Measurements from ENCODE around the gene SREBF1.

The SREBF1 gene

DNA sequence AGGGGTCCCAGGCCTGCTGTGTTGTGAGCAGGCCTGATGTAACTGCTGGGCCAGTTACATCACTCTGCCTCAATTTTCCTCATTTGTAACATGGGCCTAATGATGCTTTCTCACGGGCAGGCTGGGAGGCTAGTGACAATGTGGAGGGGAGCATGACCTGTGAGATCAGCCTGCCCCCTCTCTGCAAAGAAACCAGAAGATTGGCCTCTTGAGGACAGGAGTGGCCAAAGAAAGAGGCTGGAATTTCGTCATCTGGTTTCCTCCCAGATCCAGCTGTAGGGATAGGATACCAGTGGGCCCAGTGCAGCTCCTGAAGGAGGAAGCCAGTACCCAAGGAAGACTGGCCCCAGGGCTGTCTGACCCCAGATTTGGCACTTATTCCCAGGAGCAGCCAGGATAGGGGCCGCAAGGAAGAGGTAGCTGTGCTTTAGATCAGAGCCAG is 615 bp upstream of the SREBF1 start:
- in situ Hi-C loops (cut with MboI; ENCODE audit: low pct_unique_long_range_greater_than_20kb, low sequenced_read_pairs, unreplicated experiment), result no loop called here
- TF ChIP-seq, protein P1, sequence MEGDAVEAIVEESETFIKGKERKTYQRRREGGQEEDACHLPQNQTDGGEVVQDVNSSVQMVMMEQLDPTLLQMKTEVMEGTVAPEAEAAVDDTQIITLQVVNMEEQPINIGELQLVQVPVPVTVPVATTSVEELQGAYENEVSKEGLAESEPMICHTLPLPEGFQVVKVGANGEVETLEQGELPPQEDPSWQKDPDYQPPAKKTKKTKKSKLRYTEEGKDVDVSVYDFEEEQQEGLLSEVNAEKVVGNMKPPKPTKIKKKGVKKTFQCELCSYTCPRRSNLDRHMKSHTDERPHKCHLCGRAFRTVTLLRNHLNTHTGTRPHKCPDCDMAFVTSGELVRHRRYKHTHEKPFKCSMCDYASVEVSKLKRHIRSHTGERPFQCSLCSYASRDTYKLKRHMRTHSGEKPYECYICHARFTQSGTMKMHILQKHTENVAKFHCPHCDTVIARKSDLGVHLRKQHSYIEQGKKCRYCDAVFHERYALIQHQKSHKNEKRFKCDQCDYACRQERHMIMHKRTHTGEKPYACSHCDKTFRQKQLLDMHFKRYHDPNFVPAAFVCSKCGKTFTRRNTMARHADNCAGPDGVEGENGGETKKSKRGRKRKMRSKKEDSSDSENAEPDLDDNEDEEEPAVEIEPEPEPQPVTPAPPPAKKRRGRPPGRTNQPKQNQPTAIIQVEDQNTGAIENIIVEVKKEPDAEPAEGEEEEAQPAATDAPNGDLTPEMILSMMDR (IDR thresholded peaks at IDR 0.05; ENCODE audit: extremely low read depth, insufficient read depth, missing control alignments), result no peak
- DNase-seq (ENCODE audit: low spot score), result no peak

DNA sequence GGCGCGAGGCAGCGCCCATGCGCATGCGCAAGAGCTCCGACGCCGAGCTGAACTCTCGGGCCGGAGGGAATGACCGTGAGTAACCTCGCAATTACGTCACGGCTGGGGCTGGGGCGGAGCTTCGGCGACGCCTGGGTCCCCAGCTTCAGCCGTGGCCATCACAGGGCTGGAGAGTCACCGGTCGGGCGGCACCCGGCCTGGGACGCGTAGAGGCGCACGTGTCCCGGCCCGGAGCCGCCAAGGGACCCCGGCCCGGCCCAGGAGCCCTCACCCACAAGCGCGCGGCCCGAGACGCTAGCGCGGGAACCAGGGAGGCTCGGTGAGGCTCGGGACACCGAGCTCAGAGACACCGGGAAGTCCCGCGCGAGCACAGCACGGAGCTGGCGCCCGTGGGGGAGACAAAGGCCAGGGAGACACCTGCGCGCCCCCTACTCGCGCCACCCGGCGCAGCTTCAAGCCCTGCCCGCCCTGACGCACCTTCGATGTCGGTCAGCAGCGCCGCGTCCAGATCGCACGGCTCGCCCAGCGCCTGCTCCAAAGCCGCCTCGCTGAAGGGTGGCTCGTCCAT is 452 bp downstream of the SREBF1 start:
- DNase-seq (ENCODE audit: low spot score), result peak; percentile 97
- TF ChIP-seq, protein P1 (IDR thresholded peaks at IDR 0.05; ENCODE audit: extremely low read depth, insufficient read depth, missing control alignments), result no peak
- in situ Hi-C loops (cut with MboI; ENCODE audit: low pct_unique_long_range_greater_than_20kb, low sequenced_read_pairs, unreplicated experiment), result no loop called here

DNA sequence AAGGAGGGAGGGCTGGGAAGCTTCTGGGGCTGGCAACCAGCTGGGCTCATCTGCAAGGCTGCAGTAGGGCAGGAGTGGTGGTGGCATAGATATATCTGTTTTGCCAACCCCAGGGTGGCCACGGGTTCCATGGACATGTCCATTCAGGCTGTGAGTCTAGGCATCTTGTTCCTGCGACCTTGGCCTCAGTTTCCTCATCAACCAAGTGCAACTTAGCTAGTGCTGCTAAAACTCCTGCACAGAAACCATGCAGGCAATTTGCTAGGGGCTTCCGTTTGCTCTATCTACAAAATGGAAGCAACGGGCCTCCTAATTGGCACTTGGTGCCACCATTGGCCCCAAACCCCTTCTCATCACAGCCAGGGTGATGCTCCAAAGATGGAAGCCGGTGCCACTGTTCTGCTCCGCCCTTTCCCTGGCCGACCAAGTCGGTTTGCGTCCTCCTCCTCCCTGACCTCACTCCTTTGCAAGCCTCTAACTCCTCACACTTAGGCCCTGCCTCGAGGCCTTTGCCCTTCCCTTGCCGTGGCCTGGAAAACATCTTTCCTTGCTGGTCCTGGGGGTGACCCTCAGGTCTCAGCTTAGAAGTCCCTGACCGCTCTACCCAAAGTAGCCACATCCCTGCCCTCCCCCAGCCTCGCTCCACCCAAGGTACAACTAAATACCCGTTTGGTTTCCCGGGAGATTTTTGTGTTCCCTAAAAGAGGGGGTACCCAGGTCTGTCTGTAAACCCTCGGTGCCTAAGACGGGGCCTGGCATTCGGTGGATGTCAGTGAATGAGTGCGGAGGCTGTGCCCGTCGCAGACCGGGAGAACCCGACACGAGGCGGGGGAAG is 1.2 kb downstream of the SREBF1 start:
- in situ Hi-C loops (cut with MboI; ENCODE audit: low pct_unique_long_range_greater_than_20kb, low sequenced_read_pairs, unreplicated experiment), result no loop called here
- TF ChIP-seq, protein P1 (IDR thresholded peaks at IDR 0.05; ENCODE audit: extremely low read depth, insufficient read depth, missing control alignments), result no peak
- DNase-seq (ENCODE audit: low spot score), result no peak

DNA sequence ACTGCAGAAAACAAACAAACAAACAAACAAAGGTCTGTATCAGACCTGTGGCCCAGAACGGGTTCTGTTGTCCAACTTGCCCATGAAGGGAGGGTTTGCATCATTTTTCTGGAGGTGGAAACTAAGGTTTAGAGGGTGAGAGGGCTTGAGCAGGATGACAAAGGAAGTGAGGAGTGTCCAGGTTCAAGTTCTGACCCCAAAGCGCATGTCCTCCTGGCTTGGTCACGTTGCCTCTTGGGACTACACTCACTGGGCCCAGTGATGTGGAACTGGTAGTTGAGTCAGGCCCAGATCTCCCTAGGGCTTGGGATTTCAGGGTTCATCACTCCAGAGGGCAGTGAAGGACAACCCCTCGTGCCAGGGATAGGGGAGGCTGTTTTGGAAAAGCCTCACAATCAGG is 1.8 kb downstream of the SREBF1 start:
- in situ Hi-C loops (cut with MboI; ENCODE audit: low pct_unique_long_range_greater_than_20kb, low sequenced_read_pairs, unreplicated experiment), result no loop called here
- DNase-seq (ENCODE audit: low spot score), result no peak
- TF ChIP-seq, protein P1 (IDR thresholded peaks at IDR 0.05; ENCODE audit: extremely low read depth, insufficient read depth, missing control alignments), result no peak

DNA sequence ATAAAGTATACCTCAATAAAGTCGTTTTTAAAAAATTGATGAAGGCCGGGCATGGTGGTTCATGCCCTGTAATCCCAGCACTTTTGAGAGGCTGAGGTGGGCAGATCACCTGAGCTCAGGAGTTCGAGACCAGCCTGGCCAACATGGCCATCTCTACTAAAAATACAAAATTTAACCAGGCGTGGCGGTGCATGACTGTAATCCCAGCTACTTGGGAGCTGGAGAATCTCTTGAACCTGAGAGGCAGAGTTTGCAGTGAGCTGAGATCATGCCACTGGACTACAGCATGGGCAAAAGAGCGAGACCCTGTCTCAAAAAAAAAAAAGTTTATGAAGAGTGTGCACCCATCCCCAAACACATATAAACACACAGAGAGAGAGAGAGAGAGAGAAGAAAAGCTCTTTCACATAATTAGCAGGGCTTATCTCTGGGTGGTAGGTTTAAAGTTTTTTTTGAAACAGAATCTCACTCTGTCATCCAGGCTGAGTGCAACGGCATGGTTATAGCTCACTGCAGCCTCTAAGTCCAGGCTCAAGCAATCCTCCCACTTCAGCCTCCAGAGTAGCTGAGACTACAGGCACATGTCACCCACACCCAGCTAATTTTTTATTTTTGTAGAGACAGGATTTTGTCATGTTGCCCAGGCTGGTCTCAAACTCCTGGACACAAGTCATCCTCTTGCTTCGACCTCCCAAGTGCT is 3.0 kb downstream of the SREBF1 start:
- TF ChIP-seq, protein P1 (IDR thresholded peaks at IDR 0.05; ENCODE audit: extremely low read depth, insufficient read depth, missing control alignments), result no peak
- in situ Hi-C loops (cut with MboI; ENCODE audit: low pct_unique_long_range_greater_than_20kb, low sequenced_read_pairs, unreplicated experiment), result no loop called here
- DNase-seq (ENCODE audit: low spot score), result no peak

DNA sequence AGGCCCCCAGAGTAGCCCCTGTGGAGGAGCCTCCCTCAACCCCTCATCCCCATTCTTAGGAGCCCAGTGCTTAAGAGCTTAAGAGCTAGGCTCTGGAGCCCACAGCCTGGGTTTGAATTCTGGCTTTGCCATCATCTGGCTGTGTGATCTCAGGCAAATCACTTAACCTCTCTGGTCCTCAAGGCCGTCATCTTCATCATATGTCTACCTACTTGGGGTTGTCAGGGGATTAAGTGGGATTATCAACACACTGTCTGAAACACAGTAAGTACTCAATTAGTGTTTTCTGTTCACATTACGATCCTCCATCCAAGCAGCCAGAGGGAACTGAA is 4.8 kb downstream of the SREBF1 start:
- TF ChIP-seq, protein P1 (IDR thresholded peaks at IDR 0.05; ENCODE audit: extremely low read depth, insufficient read depth, missing control alignments), result no peak
- no peak for DNase-seq (ENCODE audit: low spot score)
- in situ Hi-C loops (cut with MboI; ENCODE audit: low pct_unique_long_range_greater_than_20kb, low sequenced_read_pairs, unreplicated experiment), result no loop called here
